A549 (cell line): ENCODE results near the gene SLC36A2.

Source experiments
- CTCF ChIP-seq: fragments of >200 bp; sonication (Bioruptor Twin); formaldehyde crosslinking; IDR thresholded peaks from 3 replicates; pipeline ENCODE4 v1.5.1; 2016
- FOSL2 ChIP-seq, 2 experiments: fragments of 450-650 bp in 1 of 2; fragments of >200 bp in 1 of 2; sonication (Bioruptor Twin) in 1 of 2; formaldehyde crosslinking; IDR thresholded peaks; 2 replicates each; pipeline versions ENCODE4 v1.5.0 to v1.6.1; 2016 to 2020; ENCODE audit warnings: mild to moderate bottlenecking in 1 of 2, moderate library complexity in 1 of 2

- no peak for TF ChIP-seq CTCF
- TF ChIP-seq FOSL2 (IDR thresholded peaks at IDR 0.05): no peak
- no peak for TF ChIP-seq FOSL2 (CRISPR knock-in tag; IDR thresholded peaks at IDR 0.05)
Observed at GRCh38 chr5:151388960-151389359, 41.6 kb upstream of the SLC36A2 start.
